Suprapubic skin (tissue), 4 donors: Measurements from ENCODE around the gene ANKRD29.

Experiments used
- CTCF ChIP-seq, 2 donors: fragments of 200-600 bp in 1 of 2; fragments of 450-650 bp in 1 of 2; sonication (generic) in 1 of 2; IDR thresholded peaks; one replicate each; pipeline ENCODE4 v1.5.1; 2016 to 2019; ENCODE audit warnings: antibody characterized with exemption in 2 of 2, mild to moderate bottlenecking in 1 of 2, moderate library complexity in 1 of 2
- POLR2A ChIP-seq, 2 donors: fragments of 450-650 bp; IDR thresholded peaks; one replicate each; pipeline ENCODE4 v1.6.1; 2017; ENCODE audit warnings: antibody characterized with exemption in 2 of 2, mild to moderate bottlenecking in 2 of 2, moderate library complexity in 2 of 2
- POLR2AphosphoS5 ChIP-seq, 3 donors: sonication (generic); formaldehyde crosslinking; IDR thresholded peaks; one replicate each; pipeline ENCODE4 v1.6.1; 2017; ENCODE audit warnings: antibody characterized with exemption in 3 of 3

GRCh38 chr18:23682045-23682444, 19.3 kb upstream of the ANKRD29 start:
- TF ChIP-seq CTCF (IDR thresholded peaks at IDR 0.05) (no peak), POLR2AphosphoS5 (IDR thresholded peaks at IDR 0.05) (no peak), POLR2A (IDR thresholded peaks at IDR 0.05) (no peak)
